Measurements from ENCODE around the gene TH. TPM values are rescaled to one million over a fixed set of nuclear protein-coding genes. Genes with fewer than 3 reads are reported as not detected.

TH gene
- total RNA-seq, 2 donors from 2014 or later = not detected

GRCh38 chr11:2177076-2177475 is 5.5 kb upstream of the TH start:
- H3K4me1 ChIP-seq (ENCODE audit: control insufficient read depth, insufficient read depth, low read length) = no peaks in the 10 kb centered on the region
- Mint-ChIP-seq H3K4me1 (no peaks in the 10 kb centered on the region), H3K36me3 (ENCODE audit: low read depth) (no peaks in the 10 kb centered on the region), H3K4me3 (no peak overlapping the region), H3K9me3 (no peaks in the 10 kb centered on the region), H3K27ac (no peak overlapping the region), H3K27me3 (ENCODE audit: insufficient read depth) (no peaks in the 10 kb centered on the region)
- no peaks in the 10 kb centered on the region for H3K9me3 ChIP-seq (ENCODE audit: control insufficient read depth, low read length)
- no peak overlapping the region for H3K4me3 ChIP-seq (ENCODE audit: low read length)
- no peaks in the 10 kb centered on the region for H3K27me3 ChIP-seq (ENCODE audit: control insufficient read depth, insufficient read depth, low read length, poor library complexity, severe bottlenecking)
- no peak for TF ChIP-seq CTCF (conservative IDR thresholded peaks at IDR 0.05)
- no peaks in the 10 kb centered on the region for H3K36me3 ChIP-seq (ENCODE audit: control insufficient read depth, insufficient read depth, low read length)
- 89 to 96% methylated on average over 10 to 18 of the region's 18 CpGs for WGBS, 2 experiments (ENCODE audit: insufficient coverage in 1 of 2, insufficient read length in 1 of 2)
- no peak overlapping the region for H3K9ac ChIP-seq (ENCODE audit: extremely low read depth, low read length, poor library complexity, severe bottlenecking)
- no peak for DNase-seq
- H3K27ac ChIP-seq (ENCODE audit: low read depth, low read length) = no peak overlapping the region

DNA sequence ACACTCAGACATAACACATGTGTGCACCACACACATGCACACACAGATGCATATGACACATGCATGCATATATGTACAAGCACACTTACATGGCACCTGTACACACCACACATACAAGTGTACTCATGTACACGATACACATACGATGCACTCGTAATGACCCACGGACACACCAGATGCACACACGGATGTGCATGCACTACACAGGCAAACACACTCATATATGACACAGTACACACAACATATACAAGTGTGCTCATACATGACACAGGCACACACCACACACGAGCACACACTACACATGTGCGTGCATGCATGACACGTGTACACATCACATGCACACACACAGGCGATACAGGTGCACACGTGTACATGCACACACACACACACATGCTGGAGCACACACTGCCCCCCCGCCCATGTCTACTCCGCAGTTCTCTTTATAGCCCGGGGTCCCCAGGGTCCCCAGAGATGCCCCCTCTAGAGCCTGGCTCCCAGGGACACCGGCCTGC is 4.8 kb upstream of the TH start:
- Mint-ChIP-seq H3K4me3 (no peak overlapping the region), H3K36me3 (ENCODE audit: low read depth) (no peaks in the 10 kb centered on the region), H3K27ac (no peak overlapping the region), H3K9me3 (no peaks in the 10 kb centered on the region), H3K4me1 (no peaks in the 10 kb centered on the region), H3K27me3 (ENCODE audit: insufficient read depth) (no peaks in the 10 kb centered on the region)
- H3K4me3 ChIP-seq (ENCODE audit: low read length) = no peak overlapping the region
- TF ChIP-seq CTCF (conservative IDR thresholded peaks at IDR 0.05) = no peak
- no peaks in the 10 kb centered on the region for H3K9me3 ChIP-seq (ENCODE audit: control insufficient read depth, low read length)
- DNase-seq = no peak
- no peaks in the 10 kb centered on the region for H3K27me3 ChIP-seq (ENCODE audit: control insufficient read depth, insufficient read depth, low read length, poor library complexity, severe bottlenecking)
- no peaks in the 10 kb centered on the region for H3K4me1 ChIP-seq (ENCODE audit: control insufficient read depth, insufficient read depth, low read length)
- H3K36me3 ChIP-seq (ENCODE audit: control insufficient read depth, insufficient read depth, low read length) = no peaks in the 10 kb centered on the region
- no peak overlapping the region for H3K9ac ChIP-seq (ENCODE audit: extremely low read depth, low read length, poor library complexity, severe bottlenecking)
- 92 to 100% methylated on average over 2 to 14 of the region's 14 CpGs for WGBS, 2 experiments (ENCODE audit: insufficient coverage in 1 of 2, insufficient read length in 1 of 2)
- H3K27ac ChIP-seq (ENCODE audit: low read depth, low read length) = no peak overlapping the region

DNA sequence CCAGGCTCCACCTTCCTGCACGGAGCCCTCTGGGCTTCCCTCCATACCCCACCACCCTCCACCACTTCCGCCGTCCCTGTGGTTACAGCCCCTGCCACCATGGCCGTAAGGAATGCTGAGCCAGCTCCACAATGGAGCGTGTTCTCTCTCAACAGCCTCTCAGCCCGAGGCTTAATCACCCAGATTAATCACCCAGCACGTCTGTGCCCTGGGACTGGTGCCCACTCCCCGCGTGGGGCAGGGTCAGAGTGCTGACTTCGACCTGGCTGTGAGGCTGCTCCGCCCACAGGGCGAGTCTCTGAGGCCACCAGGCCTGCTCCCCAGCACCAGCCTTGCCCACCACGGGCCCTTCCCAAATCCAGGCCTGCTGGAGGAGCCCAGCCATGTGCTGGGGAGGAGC is 4.0 kb upstream of the TH start:
- no peaks in the 10 kb centered on the region for H3K36me3 Mint-ChIP-seq (ENCODE audit: low read depth)
- H3K4me3 Mint-ChIP-seq = no peak overlapping the region
- TF ChIP-seq CTCF (conservative IDR thresholded peaks at IDR 0.05) = no peak
- no peak overlapping the region for H3K27ac Mint-ChIP-seq
- H3K4me1 Mint-ChIP-seq = no peaks in the 10 kb centered on the region
- H3K9me3 Mint-ChIP-seq = no peaks in the 10 kb centered on the region
- H3K27me3 ChIP-seq (ENCODE audit: control insufficient read depth, insufficient read depth, low read length, poor library complexity, severe bottlenecking) = no peaks in the 10 kb centered on the region
- H3K4me1 ChIP-seq (ENCODE audit: control insufficient read depth, insufficient read depth, low read length) = no peaks in the 10 kb centered on the region
- 79 to 89% methylated on average over 10 to 13 of the region's 13 CpGs for WGBS, 2 experiments (ENCODE audit: insufficient coverage in 1 of 2, insufficient read length in 1 of 2)
- no peak overlapping the region for H3K27ac ChIP-seq (ENCODE audit: low read depth, low read length)
- no peak overlapping the region for H3K4me3 ChIP-seq (ENCODE audit: low read length)
- no peak overlapping the region for H3K9ac ChIP-seq (ENCODE audit: extremely low read depth, low read length, poor library complexity, severe bottlenecking)
- no peak for DNase-seq
- H3K27me3 Mint-ChIP-seq (ENCODE audit: insufficient read depth) = no peaks in the 10 kb centered on the region
- no peaks in the 10 kb centered on the region for H3K9me3 ChIP-seq (ENCODE audit: control insufficient read depth, low read length)
- no peaks in the 10 kb centered on the region for H3K36me3 ChIP-seq (ENCODE audit: control insufficient read depth, insufficient read depth, low read length)
